GM18870 (cell line): ENCODE data around the gene TTC3.
"Not testable (repeated sequence)": the region's sequence is repeated elsewhere in the genome, so short reads cannot be mapped to it uniquely, and the experiment has no call there.

ENCODE experiments used
- ATAC-seq: cut with Tn5 transposase; IDR thresholded peaks from one replicate; pipeline ENCODE4 v1.9.1; 2021; ENCODE audit warnings: moderate library complexity; ENCODE audit not compliant: unreplicated experiment

The TTC3 gene

DNA sequence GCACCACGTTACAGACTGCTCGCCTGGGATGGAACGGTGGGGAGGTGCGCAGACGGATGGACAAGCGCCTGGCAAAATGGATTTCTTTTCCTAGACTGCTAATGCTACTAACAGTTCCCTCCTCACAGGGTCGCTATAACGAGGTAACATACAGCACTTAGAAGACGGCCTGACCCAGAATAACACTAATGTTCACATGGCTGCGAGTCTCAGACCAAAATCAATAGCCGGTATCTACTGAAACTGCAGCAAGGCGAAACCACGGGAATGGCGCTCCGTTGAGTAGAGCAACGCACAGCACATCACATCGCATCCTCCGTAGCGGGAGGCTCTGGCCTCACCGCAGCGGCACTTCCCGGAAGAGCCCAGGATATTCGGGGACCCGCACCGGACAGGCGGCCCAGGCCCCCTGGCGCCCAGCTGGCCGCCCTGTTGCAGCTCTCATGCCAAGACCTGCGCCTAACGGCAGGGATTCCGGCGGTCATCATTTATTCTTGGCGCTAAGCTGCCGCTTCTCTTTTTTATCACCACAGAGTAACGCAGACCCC is 147.5 kb downstream of the TTC3 start:
- peak; percentile 36 for ATAC-seq

- ATAC-seq = peak; percentile 80
These were observed 148.1 kb downstream of the TTC3 start for GRCh38 chr21:37220981-37221664.

DNA sequence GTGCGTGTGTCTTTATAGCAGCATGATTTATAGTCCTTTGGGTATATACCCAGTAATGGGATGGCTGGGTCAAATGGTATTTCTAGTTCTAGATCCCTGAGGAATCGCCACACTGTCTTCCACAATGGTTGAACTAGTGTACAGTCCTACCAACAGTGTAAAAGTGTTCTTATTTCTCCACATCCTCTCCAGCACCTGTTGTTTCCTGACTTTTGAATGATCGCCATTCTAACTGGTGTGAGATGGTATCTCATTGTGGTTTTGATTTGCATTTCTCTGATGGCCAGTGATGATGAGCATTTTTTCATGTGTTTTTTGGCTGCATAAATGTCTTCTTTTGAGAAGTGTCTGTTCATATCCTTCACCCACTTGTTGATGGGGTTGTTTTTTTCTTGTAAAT is 149.2 kb downstream of the TTC3 start:
- not testable (repeated sequence) for ATAC-seq

DNA sequence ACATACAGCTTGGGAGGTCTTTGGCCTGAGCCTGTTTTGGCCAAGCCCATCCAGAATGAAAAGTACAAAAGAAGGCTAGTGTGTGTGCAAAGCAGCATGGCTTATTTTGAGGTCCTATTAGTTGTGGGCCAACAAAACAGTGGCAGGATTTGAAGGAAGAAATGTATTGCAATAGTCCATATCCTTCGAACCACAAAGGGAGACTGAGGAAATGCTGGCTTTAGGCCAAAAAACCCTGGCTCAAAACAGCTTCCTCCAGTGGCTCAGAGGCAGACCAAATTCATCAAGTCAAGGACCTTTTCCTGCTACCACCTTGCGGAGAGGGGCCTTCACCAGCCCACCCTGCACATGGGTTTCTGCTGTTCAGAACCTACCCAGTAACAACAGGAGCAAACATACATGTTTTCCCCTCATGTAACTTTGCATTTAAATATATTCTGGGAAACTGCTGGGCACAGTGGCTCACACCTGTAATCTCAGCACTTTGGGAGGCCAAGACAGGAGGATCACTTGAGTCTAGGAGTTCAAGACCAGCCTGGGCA is 150.8 kb downstream of the TTC3 start:
- ATAC-seq = no peak

DNA sequence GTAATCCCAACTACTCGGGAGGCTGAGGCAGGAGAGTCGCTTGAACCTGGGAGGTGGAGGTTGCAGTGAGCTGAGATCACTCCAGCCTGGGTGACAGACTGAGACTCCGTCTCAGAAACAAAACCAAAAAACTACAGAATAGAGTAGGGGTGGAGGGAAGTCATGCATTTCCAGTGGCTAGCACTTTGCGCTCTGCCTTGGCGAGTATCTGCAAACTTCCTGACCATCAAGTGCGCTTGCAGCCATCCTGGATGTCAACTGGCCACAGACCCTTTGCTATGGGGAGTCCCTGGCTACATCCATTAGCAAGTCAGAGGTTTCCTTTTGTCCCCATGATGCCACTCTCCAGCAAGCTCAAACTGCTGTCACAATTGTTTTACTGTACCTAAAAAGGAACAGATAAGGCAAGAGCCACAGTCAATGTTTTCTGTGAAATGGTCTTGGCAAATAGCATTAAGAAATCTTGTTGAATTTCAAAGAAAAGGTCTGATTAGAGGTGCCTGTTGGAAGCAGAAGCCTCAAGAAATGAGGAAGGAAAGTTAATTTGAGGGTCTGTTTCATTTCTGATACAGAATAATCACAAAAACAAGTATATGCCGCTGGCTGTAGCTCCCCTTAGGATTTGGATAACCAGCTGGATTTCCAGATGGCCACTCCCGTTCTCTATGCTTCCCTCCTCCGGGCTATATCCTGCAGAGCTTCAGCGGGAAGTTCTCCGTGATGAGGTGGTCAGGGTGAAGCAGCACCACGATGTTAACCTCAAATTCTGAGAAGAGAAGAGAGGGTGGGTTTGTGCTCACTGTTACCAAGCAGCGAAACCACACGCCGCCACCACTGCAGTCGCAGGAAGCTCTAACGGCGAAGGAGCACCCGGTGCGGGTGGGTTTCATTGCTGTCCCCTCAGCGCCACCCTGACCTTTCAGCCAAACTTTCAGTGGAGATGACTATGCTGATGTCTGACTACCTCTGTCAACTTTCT is 152.1 kb downstream of the TTC3 start:
- ATAC-seq = no peak

DNA sequence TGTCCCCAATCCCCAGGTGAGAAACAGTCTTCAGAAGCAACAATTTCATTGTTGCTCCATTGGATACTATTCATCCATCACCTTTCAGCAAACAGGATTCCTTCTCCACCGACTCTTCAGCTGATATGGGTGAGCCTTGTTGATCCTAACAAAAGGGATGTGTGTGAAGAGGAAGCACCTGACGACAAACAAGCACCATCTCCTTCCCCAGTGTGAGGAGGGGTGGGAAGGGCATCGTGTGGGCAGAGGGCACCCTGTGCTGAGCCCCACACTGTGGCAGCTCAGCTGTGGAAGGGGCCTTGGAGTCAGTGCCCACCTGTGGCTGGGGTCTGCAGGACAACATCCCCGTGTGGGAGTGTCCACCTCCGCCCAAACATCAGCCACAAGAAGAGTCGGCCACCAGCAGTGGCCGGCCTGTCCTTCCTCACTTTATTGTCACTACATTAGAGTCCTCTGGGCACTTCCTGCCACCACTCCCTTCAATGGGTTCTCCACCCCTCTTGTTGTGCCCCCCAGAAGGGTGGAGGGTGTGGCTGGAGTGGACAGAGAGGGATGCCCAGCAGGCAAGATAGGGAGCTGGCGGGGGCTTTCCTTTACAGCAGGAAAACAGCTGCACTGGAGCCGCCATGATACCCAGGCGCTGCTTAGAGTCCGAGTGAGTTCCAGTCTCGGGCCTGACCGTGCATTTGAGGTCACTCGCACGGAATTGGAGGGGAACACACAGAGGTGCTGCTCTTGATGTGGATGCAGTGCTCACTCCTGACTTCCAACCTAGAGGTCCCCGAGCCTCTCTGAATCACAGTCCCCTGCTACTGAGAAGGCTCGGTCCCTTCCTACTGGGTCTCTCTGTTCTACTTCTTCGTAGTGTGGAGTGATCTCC is 153.2 kb downstream of the TTC3 start:
- no peak for ATAC-seq

DNA sequence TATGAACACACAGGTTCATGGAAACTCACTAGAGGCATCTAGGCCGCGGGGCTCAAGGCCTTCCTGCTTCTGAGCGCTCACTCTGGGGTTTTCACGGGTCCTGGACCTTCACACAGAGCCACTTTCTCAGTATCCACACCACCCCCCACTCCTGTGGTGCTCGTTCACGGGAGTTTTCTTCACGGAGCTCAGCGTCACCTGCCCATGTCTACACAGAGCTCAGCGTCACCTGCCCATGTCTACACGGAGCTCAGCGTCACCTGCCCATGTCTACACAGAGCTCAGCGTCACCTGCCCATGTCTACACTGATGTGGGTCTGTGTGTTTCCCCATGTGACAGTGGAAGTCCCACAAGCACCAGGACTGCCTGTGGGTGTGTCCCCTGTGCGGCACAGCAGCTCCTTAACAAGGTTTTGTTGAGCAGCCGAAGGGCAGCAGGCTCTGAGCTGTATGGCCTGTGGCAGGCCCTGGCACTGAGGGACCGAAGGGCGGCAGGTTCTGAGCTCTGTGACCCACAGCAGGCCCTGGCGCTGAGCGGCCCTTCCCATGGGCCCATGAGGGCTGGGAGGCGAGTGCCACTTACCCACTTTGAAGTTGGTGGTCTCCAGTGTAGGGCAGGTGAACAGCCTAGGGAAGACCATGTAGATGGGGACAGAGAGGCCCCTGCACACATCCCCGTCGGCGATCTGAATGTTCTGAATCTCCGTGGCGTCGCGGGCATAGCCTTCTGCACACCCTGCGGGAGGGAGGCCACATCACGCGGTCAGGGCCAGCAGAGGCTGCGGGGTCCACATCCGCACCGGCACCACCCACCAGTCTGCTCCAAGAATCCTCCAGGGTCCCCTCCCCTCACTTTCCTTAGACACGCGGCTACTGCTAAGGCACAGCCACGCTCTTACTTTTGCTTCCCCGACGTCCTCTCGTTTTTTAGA is 154.3 kb downstream of the TTC3 start:
- no peak for ATAC-seq

DNA sequence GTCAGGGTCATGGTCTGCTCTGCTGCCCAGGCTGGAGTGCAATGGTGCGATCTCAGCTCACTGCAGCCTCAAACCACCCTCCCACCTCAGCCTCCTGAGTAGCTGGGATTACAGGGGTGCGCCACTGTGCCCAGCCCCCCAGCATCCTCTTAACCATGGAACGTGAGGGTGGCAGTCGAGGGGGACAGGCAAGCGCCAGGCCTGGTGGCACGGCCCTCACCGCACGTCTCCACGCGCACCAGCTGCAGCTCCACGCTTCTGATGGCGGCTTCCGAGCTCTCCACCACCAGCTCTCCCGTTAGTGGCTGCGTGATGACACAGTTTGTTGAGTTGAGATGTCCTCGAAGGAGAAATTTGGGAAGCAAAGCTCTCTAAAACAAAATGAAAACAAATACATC is 154.9 kb downstream of the TTC3 start:
- no peak for ATAC-seq

GRCh38 chr21:37230632-37231248 is 157.7 kb downstream of the TTC3 start:
- ATAC-seq = no peak

GRCh38 chr21:37231249-37231645 is 158.2 kb downstream of the TTC3 start:
- ATAC-seq = no peak

GRCh38 chr21:37231671-37232070 is 158.6 kb downstream of the TTC3 start:
- ATAC-seq = no peak

DNA sequence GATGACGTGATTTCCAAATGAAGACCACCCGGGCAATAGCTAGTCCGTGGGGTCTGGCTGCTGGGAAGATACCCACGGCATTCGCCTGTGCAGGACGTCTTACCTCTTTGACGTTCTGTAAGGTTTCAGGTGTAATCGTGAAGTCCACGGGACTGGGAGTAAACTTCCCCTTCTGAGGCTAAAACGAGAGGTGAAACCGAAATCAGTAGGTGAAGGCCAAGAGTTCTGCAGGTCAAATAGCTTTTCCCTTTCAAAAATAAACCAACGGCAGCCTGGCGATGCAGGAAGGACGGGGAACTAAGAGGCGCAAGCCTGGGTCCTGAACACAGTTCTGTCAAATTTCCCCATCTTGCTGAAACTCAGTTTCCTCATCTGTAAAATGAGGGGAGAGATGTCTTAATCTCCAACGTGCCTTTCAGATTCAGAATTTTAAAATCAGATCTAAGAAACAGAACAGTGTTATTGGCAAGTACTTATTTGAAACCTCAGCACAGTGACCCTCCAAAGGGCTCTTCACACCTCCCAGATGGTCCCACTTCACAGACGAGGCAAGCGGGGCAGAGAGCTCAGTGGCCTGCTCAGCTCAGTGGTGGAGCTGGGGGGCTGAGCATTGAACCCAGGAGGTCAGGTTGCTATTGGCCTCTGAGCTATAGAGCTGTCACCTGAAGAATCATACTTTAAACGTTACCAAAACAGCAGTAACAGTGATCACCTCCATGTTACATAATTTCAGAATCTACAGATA is 159.4 kb downstream of the TTC3 start:
- ATAC-seq = no peak

- ATAC-seq = no peak
These were observed 160.6 kb downstream of the TTC3 start for GRCh38 chr21:37233551-37234146.

GRCh38 chr21:37237346-37237745 is 164.3 kb downstream of the TTC3 start:
- ATAC-seq = no peak

DNA sequence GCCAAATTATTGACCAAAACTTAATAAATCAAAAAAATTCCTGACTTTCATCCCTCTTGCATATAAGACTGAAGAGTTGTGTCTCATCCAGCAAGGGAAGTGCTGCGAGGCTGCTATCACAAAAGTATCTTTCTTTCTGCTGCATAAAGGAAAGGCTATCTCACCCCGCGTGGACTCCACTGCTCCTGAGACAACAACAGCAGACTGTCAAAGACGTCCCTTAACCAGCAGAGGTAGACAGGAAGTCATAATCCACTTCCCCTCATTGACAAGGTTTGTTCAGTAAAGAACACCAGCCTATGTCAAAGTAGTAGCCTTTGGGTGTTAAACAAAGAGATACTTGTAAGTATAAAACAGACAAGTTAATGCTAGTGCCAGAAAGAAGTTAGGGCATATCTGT is 164.7 kb downstream of the TTC3 start:
- ATAC-seq = no peak

DNA sequence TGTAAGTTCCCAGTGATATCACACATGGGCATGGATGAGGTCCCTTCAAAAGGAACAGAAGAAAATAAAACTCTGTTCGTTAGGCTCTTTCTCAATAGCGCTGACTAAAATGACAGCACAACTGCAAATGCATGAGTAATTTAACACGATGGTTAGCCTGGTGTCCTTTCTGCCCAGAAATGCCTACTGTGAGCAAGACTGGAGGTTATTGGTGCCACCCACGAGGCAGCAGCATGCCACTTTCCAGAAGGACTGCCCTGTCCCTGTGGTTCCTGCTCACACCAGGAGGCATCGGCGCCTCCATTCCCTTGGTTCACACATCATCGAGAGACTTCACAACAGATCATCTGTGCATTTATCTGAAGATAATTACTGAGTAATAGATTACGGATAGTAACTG is 167.9 kb downstream of the TTC3 start:
- no peak for ATAC-seq

GRCh38 chr21:37241426-37241825 is 168.4 kb downstream of the TTC3 start:
- no peak for ATAC-seq

GRCh38 chr21:37243961-37244360 is 170.9 kb downstream of the TTC3 start:
- no peak for ATAC-seq
